GM19452 (cell line): ENCODE results near the gene ZNFX1.
"Not testable (repeated sequence)": the region's sequence is repeated elsewhere in the genome, so short reads cannot be mapped to it uniquely, and the experiment has no call there.

Source experiments
- ATAC-seq: cut with Tn5 transposase; IDR thresholded peaks from one replicate; pipeline ENCODE4 v1.9.1; 2021; ENCODE audit not compliant: unreplicated experiment

Gene ZNFX1

GRCh38 chr20:49252556-49253350 lies 25.1 kb downstream of the ZNFX1 start:
- ATAC-seq, result no peak

GRCh38 chr20:49248879-49249665 lies 28.8 kb downstream of the ZNFX1 start:
- no peak for ATAC-seq

GRCh38 chr20:49248301-49248700 lies 29.6 kb downstream of the ZNFX1 start:
- ATAC-seq, result no peak

- no peak for ATAC-seq
Observed at GRCh38 chr20:49247792-49248191, 30.1 kb downstream of the ZNFX1 start.

GRCh38 chr20:49247169-49247723 lies 30.6 kb downstream of the ZNFX1 start:
- no peak for ATAC-seq

GRCh38 chr20:49245921-49246740 lies 31.7 kb downstream of the ZNFX1 start:
- no peak for ATAC-seq

GRCh38 chr20:49237531-49237930 lies 40.3 kb downstream of the ZNFX1 start:
- ATAC-seq, result no peak

GRCh38 chr20:49236301-49236700 lies 41.6 kb downstream of the ZNFX1 start:
- no peak for ATAC-seq

GRCh38 chr20:49234831-49235230 lies 43.0 kb downstream of the ZNFX1 start:
- ATAC-seq, result no peak

GRCh38 chr20:49233226-49233625 lies 44.6 kb downstream of the ZNFX1 start:
- ATAC-seq, result no peak

- ATAC-seq, result no peak
Observed at GRCh38 chr20:49231471-49231870, 46.4 kb downstream of the ZNFX1 start.

GRCh38 chr20:49230561-49231133 lies 47.2 kb downstream of the ZNFX1 start:
- no peak for ATAC-seq

- no peak for ATAC-seq
Observed at GRCh38 chr20:49230021-49230420, 47.8 kb downstream of the ZNFX1 start.

- ATAC-seq, result no peak
Observed at GRCh38 chr20:49229381-49229780, 48.5 kb downstream of the ZNFX1 start.

GRCh38 chr20:49228676-49229075 lies 49.2 kb downstream of the ZNFX1 start:
- ATAC-seq, result no peak

- no peak for ATAC-seq
Observed at GRCh38 chr20:49225896-49226295, 52.0 kb downstream of the ZNFX1 start.

GRCh38 chr20:49219924-49220831 lies 57.7 kb downstream of the ZNFX1 start:
- ATAC-seq, result no peak

- peak; percentile 88 for ATAC-seq
Observed at GRCh38 chr20:49219091-49219923, 58.5 kb downstream of the ZNFX1 start, which contains the start of gene DDX27. Gene DDX27, plus strand, starts transcription at chr20:49219416. Its CDS starts 33 bp downstream, at chr20:49219449.

GRCh38 chr20:49218739-49219090 lies 59.1 kb downstream of the ZNFX1 start:
- ATAC-seq, result not testable (repeated sequence)
